Heart left ventricle (tissue), 13 donors: ENCODE results near the gene IFIT1.

ENCODE experiments used
- POLR2A ChIP-seq, 2 donors: fragments of 450-650 bp; IDR thresholded peaks; one replicate each; pipeline ENCODE4 v1.6.1; 2017; ENCODE audit warnings: antibody characterized with exemption in 2 of 2, mild to moderate bottlenecking in 2 of 2, moderate library complexity in 2 of 2
- TF ChIP-seq, protein P1 (sequence below), 12 donors: fragments of 200-600 bp; sonication (generic) in 4 of 12; IDR thresholded peaks; one replicate each; pipeline versions ENCODE4 v1.5.0 to v1.8.0; 2018 to 2022; ENCODE audit warnings: antibody characterized with exemption in 12 of 12, mild to moderate bottlenecking in 5 of 12
- donor health status: ischemic (EF 13 %, LVEDD 7.1; RV severe dilation, severe dysfunction).
- donor health status: DM: no; HTN: yes; CAD: no.
- donor health status: DM: no; HTN: no; CAD: no.
- donor health status: ischemic (EF 25% LVEDD 6.9; RV normal size, moderate dysfunction).
- donor health status: ischemic (EF 25% LVEDD 5.7; RV mildly dilated, moderate dysfunction).
- donor health status: ischemic (EF 35%, LVEDD 5.7; RV mildly dilated, moderate dysfunction).
- donor health status: nonischemic (EF 11% LVEDD 7.7; RV severe dilation, severe dysfunction).
- donor health status: DM: yes; HTN: yes; CAD: no.
- donor health status: PGD.
- donor health status: ischemic (EF 29% LVEDD 5.4; RV normal size, mild dysfunction).
- donor health status: nonischemic (EF 23%, LVEDD 6.1; RV moderate dilation, normal function).

DNA sequence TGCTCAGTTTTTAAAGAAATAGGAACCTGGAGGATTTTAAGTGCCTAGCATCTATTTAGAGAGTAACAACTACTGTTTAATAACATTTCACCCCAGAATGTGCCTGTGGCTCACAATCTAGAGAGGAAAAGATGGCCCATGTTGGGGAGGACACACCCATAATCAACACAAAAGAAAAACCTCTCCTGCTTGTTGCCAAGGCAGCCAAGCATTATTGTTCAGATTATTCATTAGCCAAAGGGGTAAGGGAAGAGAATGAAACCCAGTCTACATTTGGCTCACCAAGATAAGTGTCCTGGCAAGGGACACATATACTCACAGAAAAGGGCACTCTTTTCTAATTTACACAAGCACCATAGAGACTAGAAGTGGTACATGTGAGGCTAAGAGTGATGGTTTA lies 32.3 kb upstream of the IFIT1 start:
- TF ChIP-seq, protein P1, sequence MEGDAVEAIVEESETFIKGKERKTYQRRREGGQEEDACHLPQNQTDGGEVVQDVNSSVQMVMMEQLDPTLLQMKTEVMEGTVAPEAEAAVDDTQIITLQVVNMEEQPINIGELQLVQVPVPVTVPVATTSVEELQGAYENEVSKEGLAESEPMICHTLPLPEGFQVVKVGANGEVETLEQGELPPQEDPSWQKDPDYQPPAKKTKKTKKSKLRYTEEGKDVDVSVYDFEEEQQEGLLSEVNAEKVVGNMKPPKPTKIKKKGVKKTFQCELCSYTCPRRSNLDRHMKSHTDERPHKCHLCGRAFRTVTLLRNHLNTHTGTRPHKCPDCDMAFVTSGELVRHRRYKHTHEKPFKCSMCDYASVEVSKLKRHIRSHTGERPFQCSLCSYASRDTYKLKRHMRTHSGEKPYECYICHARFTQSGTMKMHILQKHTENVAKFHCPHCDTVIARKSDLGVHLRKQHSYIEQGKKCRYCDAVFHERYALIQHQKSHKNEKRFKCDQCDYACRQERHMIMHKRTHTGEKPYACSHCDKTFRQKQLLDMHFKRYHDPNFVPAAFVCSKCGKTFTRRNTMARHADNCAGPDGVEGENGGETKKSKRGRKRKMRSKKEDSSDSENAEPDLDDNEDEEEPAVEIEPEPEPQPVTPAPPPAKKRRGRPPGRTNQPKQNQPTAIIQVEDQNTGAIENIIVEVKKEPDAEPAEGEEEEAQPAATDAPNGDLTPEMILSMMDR (IDR thresholded peaks at IDR 0.05) = no peak
- TF ChIP-seq POLR2A (IDR thresholded peaks at IDR 0.05) = no peak
